ENCODE measurements around the gene DAPK3.

- TF ChIP-seq CTCF (IDR thresholded peaks at IDR 0.05; ENCODE audit: low read length) (no peak), EZH2phosphoT487 (IDR thresholded peaks at IDR 0.05; ENCODE audit: low read length) (no peak), EZH2 (optimal IDR thresholded peaks at IDR 0.05; ENCODE audit: low read depth, low read length) (no peak)
Observed at GRCh38 chr19:3983542-3983914, 12.6 kb upstream of the DAPK3 start.
